CD4-positive, alpha-beta T cell treated with Interleukin-1 beta for 1 hour (primary cell): ENCODE data around the gene NIPAL3.
A peak's percentile ranks its signal among the peaks of the same experiment; 100 is the strongest.
"Not testable (repeated sequence)": the region's sequence is repeated elsewhere in the genome, so short reads cannot be mapped to it uniquely, and the experiment has no call there.

Experiments used
- DNase-seq, 2 donors: peaks; one replicate each; pipeline ENCODE4 v3.0.0-alpha.2; 2020 to 2022

NIPAL3 gene

DNA sequence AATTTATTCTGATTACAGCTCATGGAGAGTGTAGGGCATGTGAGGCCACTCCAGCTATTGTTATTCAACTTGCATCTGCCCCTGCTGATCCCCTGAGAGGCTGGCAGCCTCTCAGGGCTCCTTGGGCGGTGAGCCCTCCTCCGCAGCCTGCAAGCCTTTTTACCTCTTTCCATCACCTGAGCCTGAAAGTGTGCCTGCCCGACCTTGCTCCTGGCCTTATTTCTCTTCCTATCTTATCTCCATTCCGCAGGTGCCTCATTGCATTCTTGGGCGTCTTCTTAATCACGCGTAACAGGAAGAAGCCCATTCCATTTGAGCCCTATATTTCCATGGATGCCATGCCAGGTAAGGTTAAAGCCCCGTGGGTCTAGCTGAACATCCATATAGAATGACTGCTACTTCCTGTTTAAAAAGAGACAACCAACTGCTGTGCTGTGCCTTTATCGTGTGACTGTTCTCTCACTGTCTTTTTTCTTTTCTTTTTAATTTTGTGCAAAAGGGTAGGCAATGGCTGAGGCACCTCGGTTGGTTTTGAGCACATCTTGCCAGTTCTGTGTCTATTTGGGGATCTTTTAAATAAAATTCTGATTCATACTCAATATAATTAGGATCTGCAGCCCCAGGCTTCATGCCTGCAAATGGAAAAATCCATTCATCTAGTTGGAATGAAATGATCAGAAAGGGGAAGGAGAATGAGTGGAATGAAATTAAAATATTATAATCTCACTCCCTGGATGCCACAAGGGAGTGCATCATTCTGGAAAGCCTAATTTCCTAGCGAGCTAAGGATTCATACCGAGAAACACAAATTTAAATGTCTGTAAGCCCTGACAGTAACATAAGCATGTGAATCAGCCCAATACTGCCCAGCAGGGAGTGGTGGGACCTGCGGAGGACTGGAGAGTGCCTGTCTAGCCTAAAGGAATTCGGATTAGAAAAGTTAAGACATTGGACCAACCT, 48.5 kb downstream of the NIPAL3 start:
- no peak for DNase-seq

DNA sequence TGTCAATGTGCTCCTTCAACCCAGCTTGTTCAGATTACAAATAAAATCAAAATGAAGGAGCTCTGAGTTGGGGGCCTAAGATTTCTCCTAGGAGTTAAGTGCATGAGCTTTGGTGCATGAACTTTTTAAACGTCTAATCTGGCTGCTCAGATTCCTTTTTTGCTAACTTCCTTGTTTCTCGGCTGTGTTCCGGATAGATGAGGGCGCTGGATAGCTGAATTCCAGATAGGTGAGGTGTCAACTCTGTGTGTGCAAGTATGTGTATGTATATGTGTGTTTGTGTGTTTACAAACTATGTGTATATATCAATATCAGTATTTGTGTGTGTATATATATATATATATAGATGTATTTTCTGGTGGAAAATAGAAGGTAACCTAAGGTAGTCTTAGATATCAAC, 49.5 kb downstream of the NIPAL3 start:
- DNase-seq: no peak

DNA sequence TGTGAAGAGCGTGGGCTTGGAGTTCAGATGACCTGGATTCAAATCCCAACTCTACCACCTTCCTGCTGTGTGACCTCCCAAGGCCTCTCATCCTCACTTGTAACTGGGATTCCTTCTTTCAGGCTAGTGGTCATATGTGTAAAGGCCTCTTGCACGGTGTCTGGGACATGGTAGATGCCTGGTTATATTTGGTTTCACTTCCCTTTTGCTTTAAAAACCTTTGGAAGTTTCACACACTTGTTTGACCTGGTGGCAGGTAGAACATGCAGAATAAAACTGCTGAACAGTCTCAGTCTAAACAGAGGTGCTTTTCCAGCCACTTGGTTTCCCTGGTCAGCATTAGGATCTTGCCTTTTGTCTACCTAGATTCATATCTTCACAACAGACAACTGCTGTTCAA, 50.0 kb downstream of the NIPAL3 start:
- no peak for DNase-seq

DNA sequence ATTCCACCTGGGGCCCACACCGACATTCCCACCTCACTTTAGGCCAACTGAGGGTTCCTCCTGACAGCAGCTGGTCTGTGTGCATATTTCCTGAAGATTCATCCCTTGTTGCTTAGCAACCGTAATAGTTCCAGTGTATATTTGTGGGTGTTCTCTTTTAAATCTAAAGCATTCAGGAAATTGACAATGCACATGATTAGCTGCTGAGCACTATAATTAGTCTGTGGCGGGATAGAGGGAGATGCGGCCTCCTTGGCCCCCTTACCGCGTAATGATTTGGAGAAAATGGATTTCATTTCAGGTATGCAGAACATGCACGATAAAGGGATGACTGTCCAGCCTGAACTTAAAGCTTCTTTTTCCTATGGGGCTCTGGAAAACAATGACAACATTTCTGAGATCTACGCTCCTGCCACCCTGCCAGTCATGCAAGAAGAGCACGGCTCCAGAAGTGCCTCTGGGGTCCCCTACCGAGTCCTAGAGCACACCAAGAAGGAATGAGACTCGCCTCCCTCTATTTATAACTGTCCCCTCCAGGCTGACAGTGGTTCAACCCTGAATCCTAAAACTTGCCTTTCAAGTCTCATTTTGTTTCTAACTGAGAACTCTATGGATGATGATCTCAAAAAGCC, 53.2 kb downstream of the NIPAL3 start:
- no peak for DNase-seq

DNA sequence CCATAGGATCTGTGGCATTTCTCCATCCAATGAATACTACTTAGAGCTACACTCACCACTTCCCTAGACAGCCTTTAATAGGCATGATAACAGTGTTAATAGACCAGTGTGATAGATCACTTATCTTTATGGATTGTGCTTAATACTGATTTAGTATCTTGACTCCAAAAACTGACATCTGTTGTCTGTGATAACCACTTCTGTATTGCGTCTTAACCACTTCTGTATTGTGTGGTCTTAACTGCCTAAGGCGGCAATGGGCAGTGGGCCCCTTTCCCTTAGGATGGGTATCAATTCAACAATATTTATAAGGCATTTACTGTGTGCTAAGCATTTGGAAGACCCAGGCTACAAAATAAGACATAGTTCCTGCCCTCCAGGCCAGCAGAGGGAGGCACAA, 55.0 kb downstream of the NIPAL3 start:
- no peak for DNase-seq

DNA sequence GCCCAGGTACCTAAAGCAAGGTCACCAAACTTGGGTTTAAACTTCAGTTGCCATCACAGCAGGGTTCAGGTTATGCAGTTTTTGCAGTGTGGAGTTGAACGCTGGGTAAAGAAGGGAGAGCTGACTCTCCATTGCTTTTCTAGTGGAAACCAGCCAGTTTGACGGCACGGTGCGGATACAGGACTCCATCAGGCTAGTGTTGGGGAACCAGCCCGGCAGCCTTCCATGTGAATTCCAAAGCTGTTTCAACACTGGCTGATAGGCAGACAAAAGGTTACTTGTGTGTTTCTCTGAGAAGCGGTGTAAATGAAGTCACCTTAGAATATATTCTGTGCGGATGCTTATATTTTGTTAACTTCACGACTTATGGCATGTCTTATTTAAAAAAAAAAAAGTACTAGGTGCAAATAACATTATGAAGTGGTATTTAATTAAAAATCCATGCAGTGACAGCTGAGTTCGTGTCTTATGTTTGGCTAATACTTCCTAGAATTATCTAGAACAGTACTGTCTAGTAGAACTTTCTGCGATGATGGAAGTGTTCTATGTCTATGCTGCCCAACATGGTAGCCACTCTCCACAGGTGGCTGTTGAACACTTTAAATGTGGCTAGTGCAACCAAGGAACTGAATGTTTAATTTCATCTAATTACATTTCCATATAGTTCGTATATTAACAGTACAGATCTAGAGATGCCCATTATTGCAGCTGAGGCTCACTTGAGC, 57.1 kb downstream of the NIPAL3 start:
- DNase-seq: no peak

DNA sequence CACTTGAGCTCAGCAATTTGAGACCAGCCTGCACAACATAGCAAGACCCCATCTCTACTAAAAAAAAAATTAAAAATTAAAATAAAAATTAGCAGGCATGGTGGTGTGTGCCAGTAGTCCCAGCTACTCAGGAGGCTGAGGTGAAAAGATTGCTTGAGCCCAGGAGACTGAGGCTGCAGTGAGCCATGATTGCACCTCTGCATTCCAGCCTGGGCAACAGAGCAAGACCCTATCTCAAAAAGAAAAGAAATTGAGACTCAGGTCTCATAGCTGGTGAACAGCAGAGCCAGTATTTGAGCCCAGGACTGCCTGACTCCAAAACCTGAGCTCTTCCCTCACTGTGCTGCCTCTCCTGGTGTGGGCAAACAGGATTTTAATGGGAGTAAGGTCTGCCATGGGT, 58.6 kb downstream of the NIPAL3 start:
- no peak for DNase-seq

DNA sequence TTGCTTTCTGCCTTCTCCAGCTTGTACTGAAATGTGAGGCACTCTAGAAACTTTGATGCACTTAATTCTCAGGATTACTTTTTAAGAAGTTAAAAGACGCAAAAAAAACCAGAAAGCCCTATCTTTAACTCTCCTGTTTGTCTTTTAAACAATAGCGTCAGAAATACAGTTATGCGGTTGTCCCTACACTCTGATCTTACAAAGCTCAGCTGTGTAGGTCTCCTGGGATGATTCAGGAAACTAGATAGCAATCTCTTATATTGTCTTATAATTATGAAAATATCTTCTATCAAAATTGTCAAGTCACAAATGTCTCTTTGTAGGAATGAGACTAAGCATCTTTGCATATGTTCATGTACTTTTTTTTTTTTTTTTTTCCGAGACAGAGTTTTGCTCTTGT, 60.1 kb downstream of the NIPAL3 start:
- no peak for DNase-seq

DNA sequence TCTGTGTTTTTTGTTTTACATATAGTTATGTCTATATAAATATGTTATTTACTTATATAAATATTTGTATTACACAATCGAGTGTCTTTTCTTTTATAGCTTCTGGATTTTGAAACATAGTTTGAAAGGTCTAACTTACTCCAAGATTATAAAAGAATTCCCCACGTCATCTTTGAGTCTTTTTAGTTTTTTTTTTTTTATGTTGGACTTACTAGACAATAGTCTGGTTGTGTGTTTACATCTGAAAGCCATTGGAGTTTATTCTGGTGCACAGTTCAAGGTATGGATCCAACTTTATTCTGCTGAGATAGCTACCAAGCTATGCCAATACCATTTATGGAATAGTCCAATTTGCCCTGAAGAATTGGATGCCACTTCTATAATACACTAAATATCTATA, 61.0 kb downstream of the NIPAL3 start:
- no peak for DNase-seq

DNA sequence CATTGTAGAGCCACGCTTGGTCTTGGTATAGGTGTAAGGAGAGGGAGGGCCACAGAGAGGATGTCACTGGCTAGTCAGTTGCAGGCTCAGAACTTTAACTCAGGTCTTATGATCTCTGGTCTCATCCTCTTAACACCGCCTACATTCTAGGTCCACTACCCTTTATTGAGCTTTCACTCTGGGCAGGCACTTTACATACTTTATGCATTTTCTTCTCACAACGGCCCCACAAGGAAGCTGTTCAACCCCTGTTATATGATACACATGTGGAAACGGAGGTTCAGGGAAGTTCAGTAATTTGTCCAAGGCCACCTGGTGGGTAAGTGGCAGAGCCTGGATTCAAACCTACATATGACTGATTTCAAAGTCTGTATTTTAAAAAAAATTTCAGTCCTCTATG, 61.7 kb downstream of the NIPAL3 start:
- DNase-seq: no peak

DNA sequence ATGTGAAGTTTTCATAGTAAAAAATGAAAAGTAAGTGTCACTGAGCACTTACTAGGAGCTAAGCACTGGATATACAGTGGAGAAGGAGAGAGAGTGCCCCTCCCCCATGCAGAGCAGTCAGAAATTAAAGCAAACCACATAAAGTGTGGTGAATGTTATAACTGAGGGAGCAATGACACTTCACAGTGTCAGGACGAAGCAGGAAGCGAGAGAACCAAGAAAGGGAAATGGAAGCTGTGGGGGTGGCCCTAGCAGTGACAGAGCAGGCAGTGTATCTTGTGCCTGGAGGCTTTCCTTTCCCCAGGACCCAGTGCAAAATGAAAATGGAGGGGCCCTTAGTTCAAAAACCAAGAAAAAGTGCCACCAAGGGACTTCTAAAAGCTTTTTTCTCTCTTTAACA, 65.5 kb downstream of the NIPAL3 start:
- DNase-seq: peak; percentile 64 to 65

DNA sequence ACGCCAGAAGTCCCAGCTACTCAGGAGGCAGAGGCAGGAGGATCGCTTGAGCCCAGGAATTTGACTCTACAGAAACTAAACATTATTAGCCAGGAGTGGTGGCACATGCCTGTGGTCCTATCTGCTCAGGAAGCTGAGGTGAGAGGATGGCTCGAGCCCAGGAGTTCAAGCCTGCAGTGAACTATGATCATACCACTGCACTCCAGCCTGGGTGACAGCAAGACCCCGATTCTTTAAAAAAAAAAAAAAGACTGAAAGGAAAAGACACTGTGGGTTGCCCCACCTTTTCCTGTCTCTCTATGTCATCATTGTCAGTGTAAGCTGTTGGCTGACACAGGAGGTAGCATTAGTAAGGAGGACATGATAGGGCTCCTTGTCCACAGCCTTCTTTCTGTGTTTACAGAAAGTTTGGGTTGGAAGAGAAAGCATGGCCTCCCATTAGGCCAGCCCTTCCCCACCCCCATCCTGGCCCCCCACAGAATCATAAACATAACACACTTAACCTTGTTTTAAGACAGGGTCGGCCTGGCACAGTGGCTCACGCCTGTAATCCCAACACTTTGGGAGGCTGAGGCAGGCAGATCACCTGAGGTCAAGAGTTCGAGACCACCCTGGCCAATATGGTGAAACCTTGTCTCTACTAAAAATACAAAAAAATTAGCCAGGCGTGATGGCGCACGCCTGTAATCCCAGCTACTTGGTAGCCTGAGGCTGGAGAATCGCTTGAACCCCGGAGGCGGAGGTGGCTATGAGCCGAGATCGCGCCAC, 66.4 kb downstream of the NIPAL3 start:
- peak; percentile 55 to 70 for DNase-seq

DNA sequence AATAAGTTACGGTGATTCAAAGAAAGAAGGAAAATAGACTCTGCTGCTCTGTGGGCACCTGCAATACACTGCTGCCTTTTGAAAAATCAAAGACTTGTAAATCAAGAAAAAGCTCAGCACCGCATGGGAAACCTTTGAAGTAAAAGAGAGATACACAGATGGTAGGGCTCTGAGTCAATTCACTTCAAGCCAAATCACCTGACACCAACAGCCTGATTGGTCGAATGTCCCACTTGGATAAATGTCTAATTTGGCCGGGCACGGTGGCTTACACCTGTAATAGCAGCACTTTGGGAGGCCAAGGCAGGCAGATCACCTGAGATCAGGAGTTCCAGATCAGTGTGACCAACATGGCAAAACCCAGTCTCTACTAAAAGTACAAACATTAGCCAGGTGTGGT, 67.8 kb downstream of the NIPAL3 start:
- peak in 1 of 2 donors; percentile 21 for DNase-seq

DNA sequence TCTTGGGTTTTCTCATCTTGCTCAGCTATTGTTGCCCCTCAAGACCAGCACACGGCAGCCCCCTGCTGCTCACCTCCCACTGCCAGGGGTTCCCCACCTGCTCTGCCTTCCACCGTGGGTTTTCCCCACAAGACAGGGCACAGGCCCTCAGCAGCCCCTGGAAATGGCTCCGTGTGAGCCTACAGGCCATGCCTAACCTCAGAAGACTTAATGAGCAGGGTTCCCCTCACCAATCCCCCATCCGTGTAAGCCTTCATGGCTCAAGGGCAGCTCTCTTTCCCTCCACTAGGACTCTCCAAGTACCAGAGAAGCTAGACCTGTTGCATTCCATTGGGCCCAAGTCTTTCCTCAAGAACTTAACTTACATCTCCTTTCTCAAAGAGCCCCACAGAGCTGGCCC, 68.6 kb downstream of the NIPAL3 start:
- DNase-seq: peak in 1 of 2 donors; percentile 14

DNA sequence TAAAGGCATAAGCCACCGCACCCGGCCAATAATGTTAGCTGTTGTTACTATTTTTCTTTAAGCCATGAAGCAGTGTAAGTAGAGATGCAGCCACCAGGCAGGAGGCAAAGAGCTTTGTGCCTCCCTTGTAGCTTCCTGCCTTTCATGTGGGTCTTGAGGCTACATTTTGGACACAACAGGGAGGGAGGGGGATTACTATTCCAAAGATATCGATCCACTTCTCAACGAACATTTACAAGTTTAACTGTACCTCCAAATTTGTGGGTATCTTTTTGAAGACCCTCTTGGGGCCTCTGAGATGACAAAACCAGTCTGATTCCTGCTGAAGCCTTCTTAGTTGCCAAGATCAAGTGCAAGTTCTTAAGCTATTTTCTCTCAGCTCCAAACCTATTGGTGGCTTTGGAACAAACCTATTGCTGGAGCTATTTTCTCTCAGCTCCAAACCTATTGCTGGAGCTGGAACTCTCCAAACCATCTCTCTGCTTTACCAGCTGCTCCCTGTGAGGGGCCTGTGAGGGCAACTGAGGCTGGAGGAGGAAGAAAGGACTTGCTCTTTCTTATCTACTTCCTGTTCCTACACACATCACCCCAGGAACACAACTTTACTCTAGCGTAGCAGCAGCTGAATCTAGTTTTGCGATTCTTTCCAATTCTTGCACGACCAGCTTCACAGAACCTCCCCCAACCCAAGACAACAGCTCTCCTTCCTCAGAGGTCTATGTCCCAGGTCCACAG, 70.9 kb downstream of the NIPAL3 start:
- DNase-seq: peak; percentile 44 to 66

DNA sequence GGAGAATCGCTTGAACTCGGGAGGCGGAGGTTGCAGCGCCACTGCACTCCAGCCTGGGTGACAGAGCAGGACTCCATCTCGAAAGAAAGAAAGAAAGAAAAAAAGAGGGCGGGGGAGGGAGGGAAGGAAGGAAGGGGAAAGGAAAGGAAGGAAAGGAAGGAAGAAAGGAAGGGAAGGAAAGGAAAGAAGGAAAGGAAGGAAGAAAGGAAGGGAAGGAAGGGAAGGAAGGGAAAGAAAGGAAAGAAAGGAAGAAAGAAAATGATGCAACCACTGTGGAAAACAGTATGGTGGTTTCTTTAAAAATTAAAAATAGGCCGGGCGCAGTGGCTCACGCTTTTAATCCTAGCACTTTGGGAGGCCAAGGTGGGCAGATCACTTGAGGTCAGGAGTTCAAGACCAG, 71.9 kb downstream of the NIPAL3 start:
- DNase-seq: no peak

DNA sequence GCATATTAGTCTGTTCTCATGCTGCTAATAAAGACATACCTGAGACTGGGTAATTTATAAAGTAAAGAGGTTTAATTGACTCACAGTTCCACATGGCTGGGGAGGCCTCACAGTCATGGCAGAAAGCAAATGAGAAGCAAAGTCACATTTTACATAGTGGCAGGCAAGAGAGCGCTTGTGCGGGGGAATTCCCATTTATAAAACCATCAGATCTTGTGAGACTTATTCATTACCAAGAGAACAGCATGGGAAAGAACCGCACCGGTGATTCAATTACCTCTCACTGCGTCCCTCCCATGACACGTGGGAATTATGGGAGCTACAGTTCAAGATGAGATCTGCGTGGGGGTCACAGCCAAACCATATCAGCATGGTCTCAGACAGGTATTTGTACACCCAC, 72.6 kb downstream of the NIPAL3 start:
- DNase-seq: peak; percentile 9 to 44

DNA sequence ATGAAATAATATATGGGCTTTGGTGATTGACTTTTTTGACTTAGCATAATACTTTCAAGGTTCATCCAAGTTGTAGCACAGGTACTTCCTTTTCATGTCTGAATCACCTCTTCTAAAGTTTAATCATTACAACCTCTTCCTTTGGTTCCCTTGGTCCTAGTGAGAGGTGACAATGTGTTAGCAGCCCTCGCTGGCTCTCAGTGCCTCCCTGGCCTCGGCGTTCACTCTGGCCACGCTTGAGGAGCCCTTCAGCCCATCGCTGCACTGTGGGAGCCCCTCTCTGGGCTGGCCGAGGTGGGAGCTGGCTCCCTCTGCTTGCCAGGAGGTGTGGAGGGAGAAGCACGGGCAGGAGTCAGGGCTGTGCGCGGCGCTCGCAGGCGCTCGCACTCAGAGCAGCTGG, 74.1 kb downstream of the NIPAL3 start:
- no peak for DNase-seq

DNA sequence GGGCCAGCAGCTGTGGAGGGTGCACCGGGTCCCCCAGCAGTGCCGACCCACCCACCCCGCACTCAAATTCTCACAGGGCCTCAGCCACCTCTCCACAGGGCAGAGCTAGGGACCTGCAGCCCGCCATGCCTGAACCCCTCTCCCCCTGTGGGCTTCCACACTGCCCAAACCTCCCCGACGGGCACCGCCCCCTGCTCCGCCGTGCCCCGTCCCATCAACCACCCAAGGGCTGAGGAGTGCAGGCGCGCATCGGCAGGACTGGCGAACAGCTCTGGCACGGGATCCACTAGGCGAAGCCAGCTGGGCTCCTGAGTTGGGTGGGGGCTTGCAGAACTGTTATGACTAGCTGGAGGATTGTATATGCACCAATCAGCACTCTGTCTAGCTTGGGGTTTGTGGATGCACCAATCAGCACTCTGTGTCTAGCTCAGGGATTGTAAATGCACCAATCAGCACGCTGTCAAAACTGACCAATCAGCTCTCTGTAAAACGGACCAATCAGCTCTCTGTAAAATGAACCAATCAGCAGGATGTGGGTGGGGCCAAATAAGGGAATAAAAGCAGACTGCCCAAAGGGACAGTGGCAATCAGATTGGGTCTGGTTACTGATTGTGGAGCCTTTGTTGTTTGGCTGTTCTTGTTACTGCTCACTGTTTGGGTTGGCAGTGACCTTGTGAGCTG, 74.6 kb downstream of the NIPAL3 start:
- no peak for DNase-seq

DNA sequence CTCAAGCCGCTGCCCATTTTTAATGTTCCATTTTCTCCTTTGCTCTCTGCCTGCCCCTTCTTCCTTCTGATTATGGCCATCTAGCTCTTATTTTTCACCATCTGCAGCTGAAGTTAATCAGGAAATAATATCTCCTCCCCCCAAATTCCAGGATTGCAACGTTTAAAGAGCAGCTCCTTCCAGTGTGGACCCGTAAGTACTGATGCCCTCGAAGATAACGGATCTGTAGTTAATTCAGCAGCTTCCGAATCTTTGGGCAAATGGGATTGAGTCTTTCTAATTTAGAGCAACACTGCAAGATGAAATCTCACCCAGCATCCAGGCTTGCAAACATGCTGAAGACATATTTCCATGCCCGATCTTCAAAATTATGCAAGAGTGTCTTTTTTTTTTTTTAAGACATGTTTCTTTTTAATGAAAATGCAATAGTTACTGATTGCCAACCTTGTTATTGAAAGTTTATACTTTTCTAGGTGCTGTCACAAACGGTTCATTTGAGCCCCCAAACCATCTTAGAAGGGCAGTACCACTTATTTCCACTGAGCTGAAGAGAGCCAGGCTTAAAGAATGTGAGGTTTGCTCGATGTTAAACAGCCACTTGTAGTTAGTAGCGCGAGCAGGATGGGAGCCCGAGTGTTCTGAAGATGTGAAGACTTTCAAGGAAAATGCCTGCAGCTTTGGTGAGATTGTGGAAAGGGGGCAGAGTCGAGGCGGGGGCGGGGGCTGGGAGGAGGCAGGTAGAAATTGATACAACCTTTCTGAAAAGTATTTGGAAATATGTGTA, 76.2 kb downstream of the NIPAL3 start:
- DNase-seq: no peak

DNA sequence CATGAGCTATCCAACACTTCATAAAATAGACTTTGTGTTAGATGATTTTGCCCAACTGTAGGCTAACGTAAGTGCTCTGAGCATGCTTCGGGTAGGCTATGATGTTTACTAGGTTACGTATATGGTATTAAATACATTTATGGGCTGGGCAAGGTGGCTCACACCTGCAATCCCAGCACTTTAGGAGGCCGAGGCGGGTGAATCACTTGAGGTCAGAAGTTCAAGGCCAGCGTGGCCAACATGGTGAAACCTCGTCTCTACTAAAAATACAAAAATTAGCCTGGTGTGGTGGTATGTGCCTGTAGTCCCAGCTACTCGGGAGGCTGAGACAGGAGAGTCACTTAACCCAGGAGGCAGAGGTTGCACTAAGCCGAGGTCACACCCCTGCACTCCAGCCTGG, 77.3 kb downstream of the NIPAL3 start:
- not testable (repeated sequence) for DNase-seq
